IPS-18a (cell line): ENCODE data around the gene GC.

Experiments used
- H3K27ac ChIP-seq: one replicate; pipeline ENCODE4 v1.5.1; 2013; ENCODE audit warnings: low read length
- H3K27me3 ChIP-seq: one replicate; pipeline ENCODE4 v1.6.1; 2013; ENCODE audit warnings: mild to moderate bottlenecking, low read length; ENCODE audit not compliant: control insufficient read depth, insufficient read depth
- H3K36me3 ChIP-seq: one replicate; pipeline ENCODE4 v1.6.1; 2013; ENCODE audit warnings: low read depth, low read length; ENCODE audit not compliant: control insufficient read depth
- H3K4me1 ChIP-seq: one replicate; pipeline ENCODE4 v1.6.1; 2013; ENCODE audit warnings: low read depth, low read length; ENCODE audit not compliant: control insufficient read depth
- H3K4me3 ChIP-seq: one replicate; pipeline ENCODE4 v1.5.1; 2013; ENCODE audit warnings: low read length
- H3K9ac ChIP-seq: one replicate; pipeline ENCODE4 v1.6.1; 2013; ENCODE audit warnings: mild to moderate bottlenecking, low read length, moderate library complexity
- H3K9me3 ChIP-seq: one replicate; pipeline ENCODE4 v1.6.1; 2013; ENCODE audit warnings: low read depth, low read length; ENCODE audit not compliant: control insufficient read depth

The GC gene

DNA sequence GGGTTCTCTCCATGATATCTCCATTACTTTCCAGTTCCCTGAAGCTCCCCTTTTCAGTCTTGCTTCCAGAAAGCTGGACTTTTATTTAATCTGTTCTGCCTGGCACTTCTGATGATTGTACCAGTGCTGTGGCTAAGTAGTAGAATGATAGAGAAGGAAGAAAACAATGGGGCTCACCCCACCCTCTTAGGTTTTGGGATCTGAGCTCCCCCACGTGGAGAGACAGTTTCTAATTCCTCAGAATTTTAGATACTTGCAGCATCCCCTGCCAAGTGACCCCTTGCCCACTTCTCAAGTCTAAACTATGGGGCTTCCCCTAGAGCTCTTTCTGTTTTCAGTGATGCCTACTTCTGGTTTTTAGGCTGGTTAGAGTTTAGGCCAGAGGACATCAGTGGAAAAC, 73.9 kb downstream of the GC start:
- Histone ChIP-seq H3K27ac (no peak overlapping the region), H3K36me3 (no peaks in the 10 kb centered on the region), H3K9me3 (no peaks in the 10 kb centered on the region)

DNA sequence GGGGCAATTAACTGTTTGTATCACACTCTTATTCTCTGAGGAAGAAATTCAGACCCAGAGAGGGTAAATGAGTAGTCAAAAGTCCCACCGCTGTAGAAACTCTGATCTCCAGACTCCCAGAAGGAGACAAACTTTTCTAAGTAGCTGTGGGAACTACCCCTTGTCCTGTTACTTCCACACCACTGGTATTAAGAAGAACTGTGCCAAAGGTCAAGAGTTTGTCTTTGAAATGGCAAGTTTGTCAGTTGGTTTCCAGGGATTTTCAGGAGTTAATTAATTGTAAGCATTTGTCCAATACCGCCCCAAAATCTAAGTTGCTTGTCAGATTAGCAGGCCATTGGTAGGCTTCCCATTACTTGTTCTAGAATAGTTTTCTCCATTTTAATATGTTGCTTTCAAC, 85.7 kb downstream of the GC start:
- H3K27me3 ChIP-seq = no peaks in the 10 kb centered on the region
- H3K36me3 ChIP-seq = no peaks in the 10 kb centered on the region
- H3K9me3 ChIP-seq = no peaks in the 10 kb centered on the region
- no peak overlapping the region for H3K4me3 ChIP-seq
- no peak overlapping the region for H3K27ac ChIP-seq
- peaks cover 1% of the 10 kb centered on the region for H3K4me1 ChIP-seq
- H3K9ac ChIP-seq = no peak overlapping the region

More for the DNA sequence above, 73.9 kb downstream of the GC start:
- no peaks in the 10 kb centered on the region for H3K4me1 ChIP-seq
- H3K4me3 ChIP-seq = no peak overlapping the region
- H3K27me3 ChIP-seq = no peaks in the 10 kb centered on the region
- no peak overlapping the region for H3K9ac ChIP-seq

- Histone ChIP-seq H3K27me3 (no peaks in the 10 kb centered on the region), H3K36me3 (no peaks in the 10 kb centered on the region), H3K9ac (no peak overlapping the region), H3K27ac (no peak overlapping the region), H3K4me3 (no peak overlapping the region), H3K9me3 (no peaks in the 10 kb centered on the region), H3K4me1 (peaks cover 7% of the 10 kb centered on the region)
Measured at GRCh38 chr4:71697031-71697430, 86.8 kb downstream of the GC start.

DNA sequence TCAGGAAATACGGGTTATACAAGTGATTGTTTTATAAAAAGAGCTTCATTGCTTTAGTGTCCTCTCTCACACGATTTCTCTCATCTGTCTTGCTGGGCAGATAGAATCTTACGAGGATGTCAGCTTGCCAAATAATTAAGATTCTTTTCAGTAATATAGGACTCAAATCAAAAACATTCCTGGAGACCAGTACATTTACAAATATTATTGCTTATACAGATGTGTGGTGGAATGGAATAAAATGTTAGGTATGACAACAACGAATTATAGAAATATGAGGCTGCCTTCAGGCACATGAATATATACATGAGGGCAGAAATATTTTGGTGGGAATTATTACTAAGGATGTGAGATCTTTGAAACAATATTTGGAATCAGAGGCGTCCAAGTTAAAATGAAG, 88.9 kb downstream of the GC start:
- Histone ChIP-seq H3K4me1 (peaks cover 7% of the 10 kb centered on the region), H3K27me3 (no peaks in the 10 kb centered on the region), H3K9me3 (no peaks in the 10 kb centered on the region), H3K27ac (no peak overlapping the region), H3K4me3 (no peak overlapping the region), H3K9ac (no peak overlapping the region), H3K36me3 (no peaks in the 10 kb centered on the region)

DNA sequence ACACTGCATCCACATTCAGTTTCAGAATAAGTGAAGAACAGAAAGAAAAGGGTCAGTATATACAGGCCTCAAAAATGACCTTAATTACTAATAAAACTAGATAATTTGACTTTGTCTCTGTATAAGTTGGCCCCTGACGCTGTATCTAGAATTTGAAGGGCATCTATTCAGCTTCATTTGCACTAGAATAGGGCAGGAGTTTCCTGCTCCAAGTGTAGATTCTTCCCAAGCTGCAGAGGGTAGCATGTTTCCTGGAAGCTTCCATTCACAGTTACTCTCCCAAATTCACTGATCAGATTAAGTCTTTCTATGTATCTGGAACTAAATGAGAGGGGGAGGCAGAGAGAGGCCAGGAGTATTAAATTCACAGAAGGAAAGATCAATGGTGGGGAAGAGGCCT, 90.9 kb downstream of the GC start:
- H3K36me3 ChIP-seq = no peaks in the 10 kb centered on the region
- H3K9me3 ChIP-seq = no peaks in the 10 kb centered on the region
- H3K4me3 ChIP-seq = no peak overlapping the region
- no peak overlapping the region for H3K27ac ChIP-seq
- H3K27me3 ChIP-seq = no peaks in the 10 kb centered on the region
- peaks cover 7% of the 10 kb centered on the region for H3K4me1 ChIP-seq
- H3K9ac ChIP-seq = no peak overlapping the region

GRCh38 chr4:71692198-71692597, 91.7 kb downstream of the GC start:
- H3K9me3 ChIP-seq = no peaks in the 10 kb centered on the region
- H3K4me1 ChIP-seq = peaks cover 7% of the 10 kb centered on the region
- no peaks in the 10 kb centered on the region for H3K27me3 ChIP-seq
- no peak overlapping the region for H3K9ac ChIP-seq
- no peak overlapping the region for H3K4me3 ChIP-seq
- H3K36me3 ChIP-seq = no peaks in the 10 kb centered on the region
- no peak overlapping the region for H3K27ac ChIP-seq
